GM19099 (cell line): Measurements from ENCODE around the gene TMEM181.

Experiments
- POLR2A ChIP-seq: IDR thresholded peaks from 3 replicates; pipeline ENCODE4 v1.6.1; 2011; ENCODE audit warnings: low read depth; ENCODE audit not compliant: insufficient read length; ENCODE audit errors: extremely low read depth

TMEM181 gene

DNA sequence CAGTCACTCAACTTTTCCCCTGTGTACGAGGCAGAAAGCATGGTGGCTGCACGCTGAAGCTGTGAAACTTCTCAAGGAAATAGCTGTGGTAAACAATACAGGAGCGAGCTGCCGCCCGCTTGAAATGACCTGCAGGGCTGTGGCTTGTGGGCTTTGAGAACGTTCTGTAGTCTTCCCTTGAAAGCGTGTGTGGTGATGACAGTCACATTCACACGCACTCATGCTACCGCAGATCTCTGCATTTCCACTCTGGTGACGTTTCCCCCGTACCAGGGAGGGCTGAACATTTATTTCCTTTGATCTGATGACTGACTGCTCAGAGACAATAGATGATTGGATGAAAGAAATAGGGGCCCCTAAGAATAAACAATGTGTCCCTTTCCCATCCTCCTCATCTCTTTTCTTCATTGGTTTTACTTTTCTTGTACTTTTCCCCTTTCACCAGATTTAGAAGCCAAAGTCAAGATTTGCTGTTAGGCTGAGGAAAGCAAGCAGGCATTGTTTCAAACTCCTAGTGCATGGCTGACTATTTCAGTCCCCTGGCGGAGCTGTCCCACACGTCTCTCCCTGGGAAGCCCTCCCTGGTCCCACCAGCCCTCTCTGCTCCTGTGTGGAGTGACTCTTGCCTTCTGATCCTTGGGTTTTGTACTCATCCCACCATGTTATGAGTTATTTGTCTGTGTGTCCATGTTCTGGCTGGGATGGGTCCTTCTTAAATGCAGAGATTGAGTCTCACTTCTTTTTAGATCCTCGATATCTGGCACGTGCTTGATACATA, 93.9 kb downstream of the TMEM181 start:
- TF ChIP-seq POLR2A = no peak

DNA sequence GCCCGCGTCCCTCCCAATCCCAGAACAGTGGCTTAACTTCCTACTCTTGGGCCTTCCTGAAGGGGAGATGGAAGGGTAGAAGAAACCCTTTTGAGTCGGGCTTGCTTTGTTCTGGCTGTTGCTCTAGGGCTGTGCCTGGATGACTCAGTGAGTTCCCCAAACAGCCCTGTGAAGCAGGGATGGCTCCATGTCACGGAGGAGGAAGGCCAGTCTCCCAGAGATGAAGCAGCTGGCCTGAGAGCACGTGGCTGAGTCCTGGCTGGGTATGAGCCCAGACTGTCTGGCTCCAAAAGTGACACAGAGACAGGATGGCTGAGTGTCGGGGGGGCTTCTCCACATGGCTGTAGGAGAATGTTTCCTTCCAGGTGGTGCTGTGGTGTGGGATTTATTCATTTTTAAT, 94.6 kb downstream of the TMEM181 start:
- TF ChIP-seq POLR2A = no peak

DNA sequence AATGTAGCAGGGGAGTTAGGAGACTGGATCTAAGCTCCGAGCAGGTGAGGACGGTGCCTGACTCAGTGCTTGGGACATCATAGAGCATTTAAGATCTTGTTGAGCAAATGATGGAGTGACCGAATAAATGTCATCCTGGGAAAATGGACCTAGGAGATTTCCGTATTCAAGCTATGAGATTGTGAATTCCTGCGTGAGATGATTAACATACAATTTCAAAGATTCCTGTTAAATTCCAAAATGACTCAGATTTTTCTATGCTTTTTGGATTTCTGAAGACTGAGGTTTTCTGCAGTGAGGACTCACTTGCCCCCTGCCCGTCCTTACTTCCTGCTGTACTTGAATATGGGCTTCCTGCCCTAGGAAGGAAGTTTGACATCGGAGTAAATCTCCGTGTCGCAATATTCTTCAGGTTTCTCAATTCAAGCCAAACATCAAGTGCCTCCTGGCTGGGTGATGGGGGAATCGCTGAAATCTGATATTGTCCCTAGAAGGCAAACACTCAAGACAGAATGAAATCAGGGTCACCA, 95.1 kb downstream of the TMEM181 start:
- TF ChIP-seq POLR2A = no peak

GRCh38 chr6:158655569-158656450, 95.9 kb downstream of the TMEM181 start:
- TF ChIP-seq POLR2A = no peak

- no peak for TF ChIP-seq POLR2A
These were observed 100.5 kb downstream of the TMEM181 start for GRCh38 chr6:158660333-158660754.

- no peak for TF ChIP-seq POLR2A
These were observed 101.3 kb downstream of the TMEM181 start for GRCh38 chr6:158661156-158661685.

- no peak for TF ChIP-seq POLR2A
These were observed 102.7 kb downstream of the TMEM181 start for GRCh38 chr6:158662607-158662953.

GRCh38 chr6:158662954-158663624, 103.2 kb downstream of the TMEM181 start:
- TF ChIP-seq POLR2A = no peak

DNA sequence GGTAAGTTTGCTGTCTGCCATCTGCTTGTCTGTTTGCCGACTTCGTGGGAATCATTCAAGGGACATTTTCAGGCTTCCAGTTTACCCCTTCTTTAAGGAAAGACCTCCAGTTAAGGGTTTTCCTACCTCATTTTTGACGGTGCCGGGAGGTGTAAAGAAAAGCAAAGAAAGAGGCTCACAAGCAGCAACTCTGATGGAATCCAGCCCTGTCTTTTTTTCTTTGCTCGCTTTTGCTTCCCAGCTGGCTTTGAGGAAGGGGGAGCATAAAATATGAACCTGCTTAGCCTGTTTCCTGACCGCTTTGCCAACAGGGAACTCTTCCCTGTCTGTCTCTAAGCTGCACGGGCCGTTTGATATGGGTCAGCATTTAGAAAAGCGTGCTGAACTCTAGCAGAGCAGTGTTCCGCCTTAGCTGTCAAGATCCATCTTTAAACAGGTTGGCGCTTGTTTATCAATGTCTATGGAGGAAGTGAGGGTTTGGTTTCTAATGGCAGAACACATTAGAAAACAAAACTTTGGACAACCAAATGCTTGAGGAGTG, 103.8 kb downstream of the TMEM181 start:
- no peak for TF ChIP-seq POLR2A

- no peak for TF ChIP-seq POLR2A
These were observed 105.4 kb downstream of the TMEM181 start for GRCh38 chr6:158665332-158665731.

GRCh38 chr6:158666628-158667359, 106.9 kb downstream of the TMEM181 start:
- no peak for TF ChIP-seq POLR2A

DNA sequence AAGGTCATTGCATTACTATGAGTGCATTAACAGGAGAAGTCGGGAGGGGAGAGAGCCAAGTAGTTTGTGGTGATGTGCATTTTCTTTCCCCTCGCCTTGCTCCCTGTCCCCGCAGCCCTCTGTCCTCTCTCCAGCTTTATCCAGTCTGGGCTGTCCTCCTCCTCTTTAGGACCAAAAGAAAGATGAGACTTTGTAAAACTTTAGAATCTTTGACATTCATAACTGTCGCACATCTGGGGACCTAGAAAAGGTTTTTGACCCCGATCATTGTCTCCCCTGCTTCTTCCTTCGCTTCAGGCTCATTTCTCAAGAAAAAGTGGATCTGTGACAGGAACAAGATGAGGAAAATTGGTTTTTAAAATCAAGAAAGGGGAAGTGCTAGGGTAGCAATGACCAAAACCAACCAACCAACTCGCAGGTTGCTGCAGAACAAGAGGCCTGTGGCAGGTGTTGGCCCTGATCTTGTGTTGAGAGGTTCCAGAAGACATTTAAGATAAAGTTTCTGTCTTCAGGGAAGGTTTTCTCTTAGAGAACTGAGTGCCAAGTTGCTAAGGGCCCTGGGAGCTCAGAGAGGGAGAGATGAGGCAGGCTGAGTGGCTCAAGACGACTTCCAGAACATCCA, 107.6 kb downstream of the TMEM181 start:
- TF ChIP-seq POLR2A = no peak

DNA sequence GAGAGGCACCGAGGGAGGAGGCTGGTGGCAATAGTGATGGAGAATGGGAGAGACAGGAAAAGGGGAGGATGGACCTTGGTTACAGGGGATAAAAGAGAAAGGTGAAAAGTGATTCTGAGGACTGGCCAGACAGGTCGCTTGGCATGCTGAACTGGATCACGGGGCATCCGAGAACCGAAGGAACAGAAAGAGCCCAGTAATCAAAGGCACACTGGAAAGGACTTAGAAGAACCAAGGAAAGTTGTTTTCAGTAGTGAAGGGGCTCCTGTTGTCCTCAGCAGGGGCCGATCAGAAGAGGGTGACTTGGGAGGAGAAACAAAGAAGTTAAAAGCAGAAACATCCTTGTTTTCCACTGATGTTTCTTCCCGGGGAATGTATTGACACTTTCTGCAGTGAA, 108.8 kb downstream of the TMEM181 start:
- no peak for TF ChIP-seq POLR2A
